HL-60 (cell line): ENCODE measurements around the gene INCENP.

Experiments
- GABPA ChIP-seq: IDR thresholded peaks from 2 replicates; pipeline ENCODE4 v1.6.1; 2012; ENCODE audit warnings: low read depth
- POLR2AphosphoS5 ChIP-seq: IDR thresholded peaks from 2 replicates; pipeline ENCODE4 v1.6.1; 2012; ENCODE audit warnings: low read depth
- TF ChIP-seq, protein P1 (sequence below): IDR thresholded peaks from one replicate; pipeline ENCODE4 v1.5.1; 2011; ENCODE audit warnings: low read length, control low read depth, inconsistent platforms; ENCODE audit not compliant: insufficient read depth

- TF ChIP-seq, protein P1, sequence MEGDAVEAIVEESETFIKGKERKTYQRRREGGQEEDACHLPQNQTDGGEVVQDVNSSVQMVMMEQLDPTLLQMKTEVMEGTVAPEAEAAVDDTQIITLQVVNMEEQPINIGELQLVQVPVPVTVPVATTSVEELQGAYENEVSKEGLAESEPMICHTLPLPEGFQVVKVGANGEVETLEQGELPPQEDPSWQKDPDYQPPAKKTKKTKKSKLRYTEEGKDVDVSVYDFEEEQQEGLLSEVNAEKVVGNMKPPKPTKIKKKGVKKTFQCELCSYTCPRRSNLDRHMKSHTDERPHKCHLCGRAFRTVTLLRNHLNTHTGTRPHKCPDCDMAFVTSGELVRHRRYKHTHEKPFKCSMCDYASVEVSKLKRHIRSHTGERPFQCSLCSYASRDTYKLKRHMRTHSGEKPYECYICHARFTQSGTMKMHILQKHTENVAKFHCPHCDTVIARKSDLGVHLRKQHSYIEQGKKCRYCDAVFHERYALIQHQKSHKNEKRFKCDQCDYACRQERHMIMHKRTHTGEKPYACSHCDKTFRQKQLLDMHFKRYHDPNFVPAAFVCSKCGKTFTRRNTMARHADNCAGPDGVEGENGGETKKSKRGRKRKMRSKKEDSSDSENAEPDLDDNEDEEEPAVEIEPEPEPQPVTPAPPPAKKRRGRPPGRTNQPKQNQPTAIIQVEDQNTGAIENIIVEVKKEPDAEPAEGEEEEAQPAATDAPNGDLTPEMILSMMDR = no peak
- TF ChIP-seq GABPA (no peak), POLR2AphosphoS5 (no peak)
Observed at GRCh38 chr11:62122076-62122475, 1.7 kb upstream of the INCENP start.
